Measurements from ENCODE around the gene ALX1. TPM values are rescaled to one million over a fixed set of nuclear protein-coding genes. Genes with fewer than 3 reads are reported as not detected.
A peak's percentile ranks its signal among the peaks of the same experiment; 100 is the strongest.

Gene ALX1
- 0.06 TPM for polyA plus RNA-seq
- long read RNA-seq, donor 1: 0 reads
- long read RNA-seq, donor 2: 0 reads
- long read RNA-seq, donor 3: 0 reads
- long read RNA-seq, donor 4: 0 reads
- long read RNA-seq, donor 5: 0 reads
- long read RNA-seq, donor 6: 0 reads
- long read RNA-seq, donor 7, partial matches to known transcripts: 0 of 1 reads
- long read RNA-seq, donor 7, other reads (novel, unspliced or antisense): 0 of 1 reads
- long read RNA-seq, donor 8: 0 reads
- long read RNA-seq, donor 9: 0 reads
- long read RNA-seq, donor 10: 0 reads
- long read RNA-seq, donor 11, partial matches to known transcripts: 0 of 1 reads
- long read RNA-seq, donor 11, other reads (novel, unspliced or antisense): 0 of 1 reads

DNA sequence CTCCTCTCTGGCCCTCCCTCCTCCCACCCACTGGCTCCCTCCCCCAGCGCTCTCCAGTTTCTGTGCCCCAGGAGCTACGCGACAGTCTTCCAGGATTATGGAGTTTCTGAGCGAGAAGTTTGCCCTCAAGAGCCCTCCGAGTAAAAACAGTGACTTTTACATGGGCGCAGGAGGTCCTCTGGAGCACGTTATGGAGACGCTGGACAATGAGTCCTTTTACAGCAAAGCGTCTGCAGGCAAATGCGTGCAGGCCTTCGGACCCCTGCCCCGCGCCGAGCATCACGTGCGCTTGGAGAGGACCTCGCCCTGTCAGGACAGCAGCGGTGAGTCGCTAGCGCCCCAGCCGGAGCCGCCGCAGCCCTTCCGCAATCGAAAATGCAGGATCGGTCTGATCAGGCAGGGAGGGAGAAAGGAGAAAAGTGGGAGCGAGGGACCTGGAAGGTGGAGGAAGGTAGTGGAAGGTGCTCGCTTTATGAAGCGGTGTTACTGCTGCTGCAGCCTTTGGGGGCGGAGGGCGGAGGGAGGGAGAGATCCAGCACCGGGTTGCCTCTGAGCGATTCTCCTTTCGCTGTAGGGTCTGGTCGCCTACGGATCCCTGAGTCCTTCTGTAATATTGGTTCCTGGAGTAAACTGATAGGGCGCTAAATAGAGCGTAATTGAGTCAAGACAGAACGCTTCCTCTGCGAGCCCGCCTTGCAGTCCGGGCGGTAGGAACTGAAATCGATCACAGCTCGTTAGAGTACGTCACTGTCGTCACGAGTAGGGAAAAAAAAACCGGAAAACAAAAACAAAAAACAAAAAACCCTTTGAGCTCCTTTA lies at the start of gene ALX1:
ALX1 (plus strand) TSS at position 56 of the 819 bp plus-strand sequence; CDS start at position 98, 42 bp downstream.
- Histone ChIP-seq H3K27ac (ENCODE audit: low read length) (no peak within 1 kb of the TSS), H3K9me3 (ENCODE audit: control insufficient read depth, low read depth, low read length) (peaks cover 12% of the 10 kb centered on the region), H3K4me1 (ENCODE audit: control insufficient read depth, insufficient read depth, low read length) (peaks cover 9% of the 10 kb centered on the region), H3K27me3 (ENCODE audit: control insufficient read depth, insufficient read depth, low read length) (peaks cover 78% of the 10 kb centered on the region), H3K4me3 (ENCODE audit: low read length) (peak within 1 kb of the TSS; percentile 7), H3K36me3 (ENCODE audit: control insufficient read depth, insufficient read depth, low read length) (no peaks in the 10 kb centered on the region)
- peak; percentile 32 to 67 for DNase-seq
- WGBS (ENCODE audit: insufficient coverage, low lambda C conversion rate): 0% methylated on average over 9 of the region's 49 CpGs

DNA sequence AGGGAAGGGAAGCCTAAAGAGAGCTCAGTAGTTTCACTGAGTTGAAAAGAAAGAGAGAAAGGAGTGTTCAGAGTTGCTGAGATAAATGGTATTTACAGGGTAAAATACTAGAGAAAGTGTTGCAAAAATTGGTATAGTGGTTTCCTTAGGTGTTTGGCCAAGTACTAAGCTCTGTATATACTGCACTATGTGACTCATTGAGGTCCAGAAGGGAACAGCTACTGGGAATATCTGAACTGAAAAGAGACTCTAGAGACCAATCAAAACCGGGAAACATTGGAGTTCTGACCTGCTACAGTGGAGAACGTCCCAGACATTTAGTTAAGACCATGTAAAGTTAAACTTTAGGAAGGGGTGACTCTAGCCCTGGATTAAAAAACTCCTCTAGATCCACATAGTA lies 42.7 kb upstream of the ALX1 start:
- 47% methylated on average over 2 of the region's 2 CpGs for WGBS (ENCODE audit: insufficient coverage, low lambda C conversion rate)
- Histone ChIP-seq H3K4me3 (ENCODE audit: low read length) (no peak overlapping the region), H3K4me1 (ENCODE audit: control insufficient read depth, insufficient read depth, low read length) (no peaks in the 10 kb centered on the region), H3K9me3 (ENCODE audit: control insufficient read depth, low read depth, low read length) (no peaks in the 10 kb centered on the region), H3K36me3 (ENCODE audit: control insufficient read depth, insufficient read depth, low read length) (no peaks in the 10 kb centered on the region), H3K27ac (ENCODE audit: low read length) (no peak overlapping the region), H3K27me3 (ENCODE audit: control insufficient read depth, insufficient read depth, low read length) (no peaks in the 10 kb centered on the region)
- DNase-seq: no peak

DNA sequence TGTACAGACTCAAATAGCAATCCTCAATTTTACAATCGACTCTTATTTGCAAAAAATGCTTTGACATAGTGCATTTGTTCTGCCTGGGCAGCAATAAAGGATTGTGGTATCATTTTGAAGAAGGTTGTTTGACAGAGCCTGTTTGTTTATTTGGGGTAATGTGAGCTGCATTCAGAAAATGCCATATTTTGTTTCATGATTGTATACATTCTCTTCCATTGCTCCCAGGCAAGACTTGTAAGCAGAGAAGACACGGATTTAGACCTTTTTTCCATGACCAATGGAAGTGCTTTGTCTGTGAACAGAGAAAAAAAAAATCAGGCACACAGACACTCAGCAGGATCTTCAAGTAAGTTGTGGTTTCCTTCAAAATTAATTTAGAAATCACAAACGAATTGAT lies 35.5 kb upstream of the ALX1 start:
- Histone ChIP-seq H3K27me3 (ENCODE audit: control insufficient read depth, insufficient read depth, low read length) (no peaks in the 10 kb centered on the region), H3K36me3 (ENCODE audit: control insufficient read depth, insufficient read depth, low read length) (no peaks in the 10 kb centered on the region), H3K27ac (ENCODE audit: low read length) (no peak overlapping the region), H3K9me3 (ENCODE audit: control insufficient read depth, low read depth, low read length) (no peaks in the 10 kb centered on the region), H3K4me3 (ENCODE audit: low read length) (no peak overlapping the region), H3K4me1 (ENCODE audit: control insufficient read depth, insufficient read depth, low read length) (no peaks in the 10 kb centered on the region)
- DNase-seq: no peak
- WGBS (ENCODE audit: insufficient coverage, low lambda C conversion rate): 58% methylated on average over 3 of the region's 3 CpGs

DNA sequence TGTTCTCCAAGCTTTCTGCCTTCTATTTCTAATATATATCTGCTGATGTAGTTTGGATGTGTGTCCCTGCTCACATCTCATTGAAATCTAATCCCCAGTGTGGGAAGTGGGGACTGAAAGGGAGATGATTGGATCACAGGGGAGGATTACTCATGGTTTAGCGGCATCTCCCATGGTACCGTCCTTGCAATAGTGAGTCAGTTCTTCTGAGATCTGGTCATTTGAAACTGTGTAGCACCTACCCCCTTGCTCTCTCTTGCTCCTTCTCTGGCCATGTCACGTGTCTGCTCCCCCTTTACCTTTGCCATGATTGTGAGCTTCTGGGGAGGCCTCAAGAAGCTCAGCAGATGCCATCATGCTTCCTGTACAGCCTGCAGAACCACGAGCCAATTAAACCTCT lies 26.2 kb upstream of the ALX1 start:
- Histone ChIP-seq H3K36me3 (ENCODE audit: control insufficient read depth, insufficient read depth, low read length) (no peaks in the 10 kb centered on the region), H3K4me1 (ENCODE audit: control insufficient read depth, insufficient read depth, low read length) (no peaks in the 10 kb centered on the region), H3K27ac (ENCODE audit: low read length) (no peak overlapping the region), H3K4me3 (ENCODE audit: low read length) (no peak overlapping the region), H3K27me3 (ENCODE audit: control insufficient read depth, insufficient read depth, low read length) (no peaks in the 10 kb centered on the region), H3K9me3 (ENCODE audit: control insufficient read depth, low read depth, low read length) (no peaks in the 10 kb centered on the region)
- no peak for DNase-seq
- WGBS (ENCODE audit: insufficient coverage, low lambda C conversion rate): no CpG with 5 or more reads among the region's 4 CpGs

DNA sequence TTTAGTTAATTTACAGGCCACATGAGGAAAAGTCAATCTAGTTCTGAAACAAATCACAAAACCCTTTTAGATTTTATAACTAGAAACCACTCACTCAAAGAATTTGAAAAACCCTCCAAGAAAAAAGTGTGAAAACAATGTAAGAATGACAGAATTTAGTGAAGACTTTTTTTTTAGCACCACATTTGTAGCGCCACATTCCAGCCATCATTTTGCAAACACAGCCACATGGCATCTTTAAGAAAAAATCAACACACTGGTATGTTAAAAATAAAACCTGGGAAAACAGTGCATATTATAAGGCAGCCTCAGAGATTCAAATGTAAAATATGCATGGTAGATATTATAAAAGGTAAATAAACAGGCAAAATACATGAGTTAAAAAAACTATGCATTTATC lies 22.3 kb upstream of the ALX1 start:
- H3K9me3 ChIP-seq (ENCODE audit: control insufficient read depth, low read depth, low read length): no peaks in the 10 kb centered on the region
- no peak for DNase-seq
- no CpG with 5 or more reads among the region's 1 CpG for WGBS (ENCODE audit: insufficient coverage, low lambda C conversion rate)
- H3K27ac ChIP-seq (ENCODE audit: low read length): no peak overlapping the region
- H3K36me3 ChIP-seq (ENCODE audit: control insufficient read depth, insufficient read depth, low read length): no peaks in the 10 kb centered on the region
- no peaks in the 10 kb centered on the region for H3K4me1 ChIP-seq (ENCODE audit: control insufficient read depth, insufficient read depth, low read length)
- H3K4me3 ChIP-seq (ENCODE audit: low read length): no peak overlapping the region
- H3K27me3 ChIP-seq (ENCODE audit: control insufficient read depth, insufficient read depth, low read length): no peaks in the 10 kb centered on the region

DNA sequence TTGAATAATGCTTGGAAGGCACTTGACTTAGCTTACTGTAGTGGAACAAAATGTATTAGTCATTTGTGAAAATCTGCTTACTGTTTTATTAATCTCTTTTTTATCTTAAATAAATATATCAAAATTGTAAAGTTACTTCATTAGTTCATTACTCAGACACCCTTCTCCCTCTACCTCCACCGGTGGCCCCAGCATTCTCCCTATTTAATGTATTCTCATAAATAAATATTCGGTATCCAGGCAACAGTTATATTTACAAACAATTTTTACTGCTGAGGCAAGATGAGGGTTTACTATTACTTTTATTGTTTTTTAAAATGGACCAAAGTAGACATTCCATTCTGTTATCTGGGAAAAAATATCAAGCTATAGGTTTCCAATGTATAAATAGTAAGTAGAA lies 19.6 kb upstream of the ALX1 start:
- Histone ChIP-seq H3K27me3 (ENCODE audit: control insufficient read depth, insufficient read depth, low read length) (no peaks in the 10 kb centered on the region), H3K36me3 (ENCODE audit: control insufficient read depth, insufficient read depth, low read length) (no peaks in the 10 kb centered on the region), H3K27ac (ENCODE audit: low read length) (no peak overlapping the region), H3K4me3 (ENCODE audit: low read length) (no peak overlapping the region), H3K9me3 (ENCODE audit: control insufficient read depth, low read depth, low read length) (no peaks in the 10 kb centered on the region), H3K4me1 (ENCODE audit: control insufficient read depth, insufficient read depth, low read length) (no peaks in the 10 kb centered on the region)
- WGBS (ENCODE audit: insufficient coverage, low lambda C conversion rate): 100% methylated on average over 1 of the region's 2 CpGs
- no peak for DNase-seq

DNA sequence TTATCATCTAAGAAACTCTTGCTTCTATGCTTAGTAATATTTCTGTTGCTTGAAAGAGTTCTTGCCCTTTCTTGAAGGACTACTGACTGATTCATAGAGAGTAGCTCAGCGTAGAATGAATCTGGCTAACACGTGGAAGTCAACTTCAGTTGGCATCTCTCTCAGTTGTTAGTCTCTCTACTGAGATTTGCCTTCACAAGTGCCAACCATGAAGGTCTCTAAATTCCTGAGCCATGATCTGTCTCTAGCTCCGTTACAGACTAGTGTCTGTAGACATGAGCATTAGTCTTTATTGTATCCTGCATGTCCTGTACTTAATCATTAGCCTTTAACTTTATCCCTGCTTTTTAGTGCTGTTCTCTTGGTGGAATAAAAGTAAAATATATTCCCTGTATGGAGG lies 19.1 kb upstream of the ALX1 start:
- Histone ChIP-seq H3K4me3 (ENCODE audit: low read length) (no peak overlapping the region), H3K4me1 (ENCODE audit: control insufficient read depth, insufficient read depth, low read length) (no peaks in the 10 kb centered on the region), H3K27me3 (ENCODE audit: control insufficient read depth, insufficient read depth, low read length) (no peaks in the 10 kb centered on the region), H3K36me3 (ENCODE audit: control insufficient read depth, insufficient read depth, low read length) (no peaks in the 10 kb centered on the region), H3K9me3 (ENCODE audit: control insufficient read depth, low read depth, low read length) (no peaks in the 10 kb centered on the region), H3K27ac (ENCODE audit: low read length) (no peak overlapping the region)
- no peak for DNase-seq
- no CpG with 5 or more reads among the region's 3 CpGs for WGBS (ENCODE audit: insufficient coverage, low lambda C conversion rate)

DNA sequence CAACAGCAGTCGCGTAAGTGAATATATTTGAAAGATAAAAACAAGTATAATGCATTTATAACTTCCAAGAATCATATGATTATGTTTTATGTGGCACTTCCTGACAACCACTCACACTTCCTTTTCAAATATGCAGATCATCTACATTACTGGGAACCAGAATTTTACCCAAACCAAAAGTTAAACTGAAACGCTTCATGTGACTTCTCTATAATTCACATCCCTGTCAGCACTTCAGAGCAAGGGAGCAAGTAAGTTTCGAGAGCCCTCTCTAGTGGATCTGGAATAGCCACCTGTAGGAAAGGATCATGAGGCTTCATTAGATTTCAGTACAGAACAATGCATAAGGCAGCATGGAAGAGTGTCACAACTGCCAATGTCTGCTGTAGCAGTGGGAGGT lies 13.7 kb upstream of the ALX1 start:
- H3K27ac ChIP-seq (ENCODE audit: low read length): no peak overlapping the region
- 89% methylated on average over 3 of the region's 4 CpGs for WGBS (ENCODE audit: insufficient coverage, low lambda C conversion rate)
- H3K9me3 ChIP-seq (ENCODE audit: control insufficient read depth, low read depth, low read length): no peaks in the 10 kb centered on the region
- H3K4me3 ChIP-seq (ENCODE audit: low read length): no peak overlapping the region
- DNase-seq: no peak
- no peaks in the 10 kb centered on the region for H3K4me1 ChIP-seq (ENCODE audit: control insufficient read depth, insufficient read depth, low read length)
- H3K36me3 ChIP-seq (ENCODE audit: control insufficient read depth, insufficient read depth, low read length): no peaks in the 10 kb centered on the region
- peaks cover 4% of the 10 kb centered on the region for H3K27me3 ChIP-seq (ENCODE audit: control insufficient read depth, insufficient read depth, low read length)

DNA sequence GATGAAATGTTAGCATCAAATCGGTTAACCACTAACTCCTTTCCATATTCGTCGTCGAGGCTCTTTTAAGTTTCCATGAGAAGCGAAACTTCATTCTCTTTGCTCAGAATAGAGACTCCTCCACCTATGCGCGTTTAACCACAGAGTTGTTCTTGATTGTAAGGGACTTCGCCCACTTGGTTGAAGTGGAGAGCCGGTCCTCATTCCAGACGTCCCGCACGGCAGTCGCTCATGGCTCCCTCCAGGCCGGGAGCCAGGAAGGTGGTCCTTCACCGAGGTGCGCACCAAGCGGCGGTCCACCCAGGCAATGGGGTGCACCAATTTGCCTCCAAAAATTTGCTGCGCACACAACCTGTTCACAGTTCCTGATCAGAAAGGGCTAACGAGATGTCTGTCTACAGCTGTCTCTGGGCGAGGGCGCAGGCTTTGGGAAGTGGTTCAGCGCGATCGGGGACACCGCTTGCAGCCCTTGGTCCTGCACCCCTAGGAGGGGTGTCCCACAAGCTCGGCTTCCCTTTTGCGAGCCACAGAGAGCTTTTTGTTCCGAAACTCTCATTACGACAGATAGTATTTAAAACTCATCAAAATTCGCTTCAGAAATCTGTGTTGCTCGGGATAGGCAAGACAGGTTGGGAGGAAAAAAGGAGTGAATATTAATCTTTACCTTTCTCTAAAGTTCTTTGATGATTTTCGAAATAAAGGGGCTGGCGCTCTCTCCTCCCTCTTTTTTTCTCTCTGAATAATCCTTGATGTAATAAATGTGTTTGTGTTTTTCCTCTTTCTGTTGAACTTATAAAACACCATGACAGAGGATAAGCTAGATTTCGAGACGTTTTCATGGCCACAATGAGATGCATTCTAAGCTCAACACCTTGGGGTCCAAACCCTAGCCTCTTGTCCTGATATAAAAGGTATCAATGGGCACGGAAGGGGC lies 6.4 kb upstream of the ALX1 start:
- WGBS (ENCODE audit: insufficient coverage, low lambda C conversion rate): 7% methylated on average over 2 of the region's 37 CpGs
- no peaks in the 10 kb centered on the region for H3K36me3 ChIP-seq (ENCODE audit: control insufficient read depth, insufficient read depth, low read length)
- H3K4me1 ChIP-seq (ENCODE audit: control insufficient read depth, insufficient read depth, low read length): no peaks in the 10 kb centered on the region
- H3K27ac ChIP-seq (ENCODE audit: low read length): no peak overlapping the region
- H3K9me3 ChIP-seq (ENCODE audit: control insufficient read depth, low read depth, low read length): peaks cover 5% of the 10 kb centered on the region
- peaks cover 63% of the 10 kb centered on the region for H3K27me3 ChIP-seq (ENCODE audit: control insufficient read depth, insufficient read depth, low read length)
- peak in 1 of 2 donors; percentile 11 for DNase-seq
- H3K4me3 ChIP-seq (ENCODE audit: low read length): no peak overlapping the region

DNA sequence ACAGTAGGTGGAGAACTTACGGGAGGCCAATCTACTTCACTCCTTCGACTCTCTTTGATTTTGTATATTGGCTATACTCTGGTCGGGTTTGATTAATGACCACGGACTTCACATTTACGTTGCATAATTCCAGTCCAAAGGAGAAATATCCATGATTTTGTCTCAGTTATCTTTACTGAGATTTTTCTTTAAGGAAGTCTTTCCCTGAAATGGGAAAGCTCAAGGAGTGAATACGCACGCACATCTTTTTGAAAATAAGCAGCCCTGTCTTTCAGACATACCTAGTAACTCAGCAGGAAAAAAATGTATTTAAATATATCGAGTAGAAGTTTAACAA lies 5.7 kb upstream of the ALX1 start:
- Histone ChIP-seq H3K4me1 (ENCODE audit: control insufficient read depth, insufficient read depth, low read length) (no peaks in the 10 kb centered on the region), H3K4me3 (ENCODE audit: low read length) (no peak overlapping the region), H3K9me3 (ENCODE audit: control insufficient read depth, low read depth, low read length) (peaks cover 9% of the 10 kb centered on the region), H3K27ac (ENCODE audit: low read length) (no peak overlapping the region), H3K27me3 (ENCODE audit: control insufficient read depth, insufficient read depth, low read length) (peaks cover 69% of the 10 kb centered on the region), H3K36me3 (ENCODE audit: control insufficient read depth, insufficient read depth, low read length) (no peaks in the 10 kb centered on the region)
- no peak for DNase-seq
- 4% methylated on average over 3 of the region's 8 CpGs for WGBS (ENCODE audit: insufficient coverage, low lambda C conversion rate)
